ENCODE results near the gene R3HDML. TPM values are rescaled to one million over a fixed set of nuclear protein-coding genes. Genes with fewer than 3 reads are reported as not detected.
"Not testable (repeated sequence)": the region's sequence is repeated elsewhere in the genome, so short reads cannot be mapped to it uniquely, and the experiment has no call there.

R3HDML gene
- total RNA-seq, 2 donors from 2014 or later: not detected

- TF ChIP-seq CTCF (IDR thresholded peaks at IDR 0.05): no peak
- DNase-seq (ENCODE audit: low spot score): no peak
- Histone ChIP-seq H3K36me3 (no peaks in the 10 kb centered on the region), H3K4me1 (ENCODE audit: control insufficient read depth in 1 of 2, low read depth in 2 of 2) (no peaks in the 10 kb centered on the region), H3K27ac (no peak overlapping the region), H3K9me3 (no peaks in the 10 kb centered on the region), H3K27me3 (replicated peaks; ENCODE audit: insufficient read depth) (no peaks in the 10 kb centered on the region), H3K4me3 (no peak overlapping the region)
- ATAC-seq (ENCODE audit: insufficient number of reproducible peaks, low FRiP score, low read depth): no peak
Measured at GRCh38 chr20:44319839-44320422, 16.9 kb upstream of the R3HDML start.

GRCh38 chr20:44324343-44324742 lies 12.5 kb upstream of the R3HDML start:
- no peak overlapping the region for H3K27ac ChIP-seq
- H3K4me1 ChIP-seq (ENCODE audit: control insufficient read depth in 1 of 2, low read depth in 2 of 2): peaks cover 3 to 6% of the 10 kb centered on the region in 2 donors
- no peaks in the 10 kb centered on the region for H3K9me3 ChIP-seq
- ATAC-seq (ENCODE audit: insufficient number of reproducible peaks, low FRiP score, low read depth) (no peak), DNase-seq (ENCODE audit: low spot score) (no peak)
- no peak for TF ChIP-seq CTCF (IDR thresholded peaks at IDR 0.05)
- no peaks in the 10 kb centered on the region for H3K36me3 ChIP-seq
- no peak overlapping the region for H3K4me3 ChIP-seq
- H3K27me3 ChIP-seq (replicated peaks; ENCODE audit: insufficient read depth): no peaks in the 10 kb centered on the region

- Histone ChIP-seq H3K4me1 (ENCODE audit: control insufficient read depth in 1 of 2, low read depth in 2 of 2) (peaks cover 3 to 6% of the 10 kb centered on the region in 2 donors), H3K27ac (no peak overlapping the region), H3K9me3 (no peaks in the 10 kb centered on the region), H3K27me3 (replicated peaks; ENCODE audit: insufficient read depth) (no peaks in the 10 kb centered on the region), H3K36me3 (no peaks in the 10 kb centered on the region), H3K4me3 (peak overlapping the region; percentile 53)
- DNase-seq (ENCODE audit: low spot score): no peak
- no peak for TF ChIP-seq CTCF (IDR thresholded peaks at IDR 0.05)
- no peak for ATAC-seq (ENCODE audit: insufficient number of reproducible peaks, low FRiP score, low read depth)
Measured at GRCh38 chr20:44326391-44327159, 10.3 kb upstream of the R3HDML start.

- ATAC-seq (ENCODE audit: insufficient number of reproducible peaks, low FRiP score, low read depth); H3K9me3 ChIP-seq; H3K27me3 ChIP-seq (replicated peaks; ENCODE audit: insufficient read depth); H3K27ac ChIP-seq; H3K4me1 ChIP-seq (ENCODE audit: control insufficient read depth in 1 of 2, low read depth in 2 of 2); H3K36me3 ChIP-seq; DNase-seq (ENCODE audit: low spot score); H3K4me3 ChIP-seq: not testable (repeated sequence)
Measured at GRCh38 chr20:44327748-44328147, 9.1 kb upstream of the R3HDML start.

GRCh38 chr20:44328428-44328827 lies 8.4 kb upstream of the R3HDML start:
- no peak for ATAC-seq (ENCODE audit: insufficient number of reproducible peaks, low FRiP score, low read depth)
- H3K4me1 ChIP-seq (ENCODE audit: control insufficient read depth in 1 of 2, low read depth in 2 of 2): peaks cover 3 to 6% of the 10 kb centered on the region in 2 donors
- no peaks in the 10 kb centered on the region for H3K27me3 ChIP-seq (replicated peaks; ENCODE audit: insufficient read depth)

More at GRCh38 chr20:44328428-44328827, 8.4 kb upstream of the R3HDML start:
- DNase-seq (ENCODE audit: low spot score): no peak
- Histone ChIP-seq H3K36me3 (no peaks in the 10 kb centered on the region), H3K9me3 (no peaks in the 10 kb centered on the region), H3K27ac (no peak overlapping the region), H3K4me3 (no peak overlapping the region)
- no peak for TF ChIP-seq CTCF (IDR thresholded peaks at IDR 0.05)

All from thoracic aorta (tissue), 2 donors.